ENCODE measurements around the gene MRAP2. TPM values are rescaled to one million over a fixed set of nuclear protein-coding genes. Genes with fewer than 3 reads are reported as not detected.

Gene MRAP2, protein sequence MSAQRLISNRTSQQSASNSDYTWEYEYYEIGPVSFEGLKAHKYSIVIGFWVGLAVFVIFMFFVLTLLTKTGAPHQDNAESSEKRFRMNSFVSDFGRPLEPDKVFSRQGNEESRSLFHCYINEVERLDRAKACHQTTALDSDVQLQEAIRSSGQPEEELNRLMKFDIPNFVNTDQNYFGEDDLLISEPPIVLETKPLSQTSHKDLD
- not detected for total RNA-seq
- not detected for polyA plus RNA-seq
- total RNA-seq, result 0 to 0.09 (median 0) reads per million in 6 experiments

DNA sequence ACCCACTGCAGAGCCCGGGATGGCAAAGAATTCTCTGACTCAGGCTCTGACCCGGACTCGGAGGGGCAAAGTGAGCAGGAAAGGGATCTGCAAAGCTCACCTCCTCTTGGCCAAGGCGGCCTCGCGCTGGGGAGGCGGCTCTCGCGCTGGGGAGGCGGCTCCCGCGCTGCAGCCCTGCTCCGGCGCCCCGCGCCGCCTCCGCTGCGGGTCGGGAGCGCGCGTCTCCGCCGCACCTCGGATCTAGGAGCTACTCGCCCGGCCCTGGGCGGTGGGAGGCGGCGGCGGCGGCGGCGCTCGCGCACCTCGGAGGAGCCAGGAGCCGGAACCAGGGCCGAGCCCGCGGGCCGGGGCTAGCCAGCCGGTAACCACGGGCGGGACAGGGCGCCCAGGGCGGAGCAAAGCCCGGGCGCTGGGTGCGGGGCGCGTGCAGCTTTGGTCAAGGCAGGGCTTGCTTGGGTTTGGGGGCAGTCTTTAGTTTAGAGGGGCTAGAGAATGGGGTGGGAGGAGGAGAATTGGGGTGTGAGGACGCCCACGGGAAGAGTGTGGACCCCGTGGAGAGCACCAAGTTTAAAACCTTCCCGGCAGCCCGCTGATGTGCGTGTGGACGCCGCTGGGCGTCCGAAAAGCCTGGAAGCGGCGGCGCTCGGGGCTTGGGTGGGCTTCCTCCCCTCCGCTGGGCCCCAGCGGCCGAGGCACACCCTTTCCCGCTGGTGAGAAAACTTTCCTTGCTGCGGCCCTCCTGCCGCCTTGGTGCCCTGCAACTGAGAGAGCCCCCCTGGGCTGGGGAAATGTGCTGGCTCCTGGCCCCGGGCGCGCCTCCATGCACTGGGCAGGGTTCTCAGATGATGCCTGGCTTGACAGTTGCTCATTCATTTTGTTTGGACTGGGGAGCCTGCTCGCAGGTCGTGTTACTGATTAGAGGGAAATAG lies at the start of gene MRAP2:
Gene MRAP2, plus strand, starts transcription at position 250 of the 929 bp plus-strand sequence. CDS start 21,547 bp downstream, outside the sequence.
- ATAC-seq (no peak), DNase-seq (no peak)
- Mint-ChIP-seq H3K4me1 (peaks cover 0 to 14% (median 10%) of the 10 kb centered on the region in 4 donors), H3K27ac (no peak within 1 kb of the TSS), H3K4me3 (peak within 1 kb of the TSS in 8 of 10 donors; percentile 0 to 58 (median 39)), H3K9me3 (peaks cover 0 to 14% (median 0%) of the 10 kb centered on the region in 9 donors), H3K27me3 (peaks cover 26 to 65% (median 53%) of the 10 kb centered on the region in 5 donors), H3K36me3 (no peaks in the 10 kb centered on the region)
- POLR2A ChIA-PET, result no interaction called here

DNA sequence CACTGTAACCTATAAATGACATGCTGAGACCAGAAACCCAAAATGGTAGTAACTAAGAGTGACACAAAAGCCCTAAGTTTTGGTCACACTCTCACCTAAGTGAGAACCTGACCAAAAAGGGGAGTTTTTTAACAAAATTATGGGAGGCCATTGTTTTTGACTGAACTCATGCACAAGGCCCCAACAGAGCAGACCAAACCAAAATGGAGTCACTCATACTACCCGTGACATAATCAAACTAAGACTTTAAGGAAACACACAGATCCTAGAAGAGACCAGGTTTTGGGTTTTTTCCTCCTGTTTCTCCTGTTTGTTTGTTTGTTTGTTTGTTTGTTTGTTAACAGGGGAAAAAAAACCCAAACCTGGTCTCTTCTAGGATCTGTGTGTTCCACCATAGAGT lies 49.2 kb upstream of the MRAP2 start:
- DNase-seq (no peak), ATAC-seq (no peak)
- no peak overlapping the region for H3K27ac Mint-ChIP-seq
- POLR2A ChIA-PET, result no interaction called here
- no peaks in the 10 kb centered on the region for H3K27me3 Mint-ChIP-seq
- H3K36me3 Mint-ChIP-seq, result peaks cover 0 to 9% (median 6%) of the 10 kb centered on the region in 3 donors
- peaks cover 0 to 8% (median 3%) of the 10 kb centered on the region in 9 donors for H3K9me3 Mint-ChIP-seq
- H3K4me1 Mint-ChIP-seq, result no peaks in the 10 kb centered on the region
- no peak overlapping the region for H3K4me3 Mint-ChIP-seq

DNA sequence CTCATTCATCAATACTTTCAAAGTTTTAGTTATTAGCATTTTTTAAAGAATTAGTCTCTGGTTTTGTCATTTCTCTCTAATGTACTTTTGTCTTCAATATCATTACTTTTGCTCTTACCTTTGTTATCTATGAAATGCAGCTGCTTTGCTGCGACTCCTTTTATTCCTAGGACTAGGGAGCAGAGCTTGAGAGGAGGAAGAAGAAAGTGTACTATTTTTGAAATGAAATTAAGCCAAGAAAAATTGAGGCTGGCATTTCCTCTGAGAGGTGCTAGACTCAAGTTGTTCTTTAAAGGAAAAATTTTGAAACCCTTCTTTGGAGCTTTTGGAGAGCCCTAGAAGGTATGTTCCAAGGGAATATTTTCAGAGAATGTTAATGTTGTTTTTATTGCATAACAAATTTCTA lies 48.3 kb upstream of the MRAP2 start:
- no peaks in the 10 kb centered on the region for H3K4me1 Mint-ChIP-seq
- no peak overlapping the region for H3K4me3 Mint-ChIP-seq
- H3K36me3 Mint-ChIP-seq, result peaks cover 0 to 9% (median 0%) of the 10 kb centered on the region in 3 donors
- no peak for ATAC-seq
- H3K27ac Mint-ChIP-seq, result no peak overlapping the region
- H3K9me3 Mint-ChIP-seq, result peaks cover 0 to 3% (median 0%) of the 10 kb centered on the region in 9 donors
- H3K27me3 Mint-ChIP-seq, result no peaks in the 10 kb centered on the region
- DNase-seq, result no peak
- POLR2A ChIA-PET, result no interaction called here

DNA sequence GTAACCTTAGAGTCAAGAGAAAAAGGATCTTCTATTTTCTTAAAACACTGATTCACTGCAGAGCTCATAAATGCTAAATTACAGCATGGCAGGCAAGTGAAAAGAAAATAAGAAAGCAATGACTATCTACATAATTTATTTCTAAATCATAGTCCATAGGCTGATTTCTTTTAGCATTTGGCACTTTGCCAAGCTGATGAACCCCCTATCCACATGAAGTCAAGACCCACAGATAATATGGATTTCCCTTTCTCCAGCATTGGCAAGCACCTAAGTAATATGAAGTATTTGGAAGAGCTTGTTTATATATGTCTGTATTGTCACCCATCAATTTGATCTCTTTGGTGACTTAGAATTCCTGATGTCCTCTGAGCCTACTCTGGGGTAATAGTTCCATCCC lies 47.9 kb upstream of the MRAP2 start:
- no peaks in the 10 kb centered on the region for H3K9me3 Mint-ChIP-seq
- peaks cover 0 to 9% (median 0%) of the 10 kb centered on the region in 3 donors for H3K36me3 Mint-ChIP-seq
- no peaks in the 10 kb centered on the region for H3K4me1 Mint-ChIP-seq
- H3K27ac Mint-ChIP-seq, result no peak overlapping the region
- ATAC-seq (no peak), DNase-seq (no peak)
- POLR2A ChIA-PET, result no interaction called here
- no peaks in the 10 kb centered on the region for H3K27me3 Mint-ChIP-seq
- H3K4me3 Mint-ChIP-seq, result no peak overlapping the region

DNA sequence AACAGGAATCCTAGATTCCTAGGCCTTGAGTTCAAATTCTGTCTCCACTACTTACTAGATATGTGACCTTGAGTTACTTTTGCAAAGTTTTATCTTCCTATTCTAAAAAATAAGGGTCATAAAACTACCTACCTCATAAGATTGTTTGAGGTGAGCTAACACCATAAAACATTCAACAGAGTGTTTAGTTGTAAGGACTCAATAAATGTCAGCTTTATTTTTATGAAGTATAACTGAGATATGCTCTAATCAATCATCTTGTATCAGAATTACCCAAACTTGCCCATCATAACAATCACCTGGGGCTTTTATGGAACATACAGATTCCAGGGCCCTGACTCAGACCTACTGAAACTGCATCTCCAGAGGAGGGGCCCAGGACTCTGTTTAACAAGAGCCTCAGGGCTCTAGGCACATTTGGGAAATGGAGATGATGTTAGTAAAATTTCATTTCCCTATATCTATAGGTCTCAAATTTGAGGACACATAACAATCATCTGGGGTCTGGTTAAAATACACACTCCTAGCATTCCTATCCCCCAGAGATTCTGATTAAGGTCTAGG lies 35.5 kb upstream of the MRAP2 start:
- Mint-ChIP-seq H3K4me3 (no peak overlapping the region), H3K36me3 (peaks cover 0 to 16% (median 9%) of the 10 kb centered on the region in 3 donors), H3K27me3 (peaks cover 4 to 13% (median 7%) of the 10 kb centered on the region in 5 donors), H3K9me3 (peaks cover 0 to 26% (median 16%) of the 10 kb centered on the region in 9 donors), H3K27ac (no peak overlapping the region), H3K4me1 (no peaks in the 10 kb centered on the region)
- POLR2A ChIA-PET, result no interaction called here
- DNase-seq, result no peak
- ATAC-seq, result no peak

DNA sequence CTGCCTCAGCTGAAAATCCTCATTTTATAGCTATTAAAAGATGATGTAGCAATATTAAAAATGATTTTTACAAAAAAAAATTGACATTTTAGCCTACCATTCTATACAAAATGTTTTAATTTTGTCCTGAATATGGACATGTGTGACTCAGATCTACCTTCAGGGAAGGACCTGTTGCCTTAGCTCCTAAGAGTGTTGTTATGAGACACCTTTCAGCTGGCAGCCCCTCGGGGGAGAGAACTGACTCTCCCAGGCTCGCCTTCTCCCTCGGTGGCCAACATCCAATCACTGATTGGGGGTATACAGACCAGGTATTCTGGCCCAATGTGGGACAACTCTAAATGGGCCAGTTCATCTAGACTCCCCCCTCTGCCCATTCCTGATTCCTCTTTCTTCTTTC lies 32.5 kb upstream of the MRAP2 start:
- Mint-ChIP-seq H3K4me1 (no peaks in the 10 kb centered on the region), H3K9me3 (peaks cover 0 to 13% (median 3%) of the 10 kb centered on the region in 9 donors), H3K27ac (no peak overlapping the region), H3K27me3 (peaks cover 5 to 27% (median 12%) of the 10 kb centered on the region in 5 donors), H3K36me3 (peaks cover 0 to under 1% (median 0%) of the 10 kb centered on the region in 3 donors), H3K4me3 (no peak overlapping the region)
- POLR2A ChIA-PET, result no interaction called here
- ATAC-seq, result no peak
- DNase-seq, result no peak

DNA sequence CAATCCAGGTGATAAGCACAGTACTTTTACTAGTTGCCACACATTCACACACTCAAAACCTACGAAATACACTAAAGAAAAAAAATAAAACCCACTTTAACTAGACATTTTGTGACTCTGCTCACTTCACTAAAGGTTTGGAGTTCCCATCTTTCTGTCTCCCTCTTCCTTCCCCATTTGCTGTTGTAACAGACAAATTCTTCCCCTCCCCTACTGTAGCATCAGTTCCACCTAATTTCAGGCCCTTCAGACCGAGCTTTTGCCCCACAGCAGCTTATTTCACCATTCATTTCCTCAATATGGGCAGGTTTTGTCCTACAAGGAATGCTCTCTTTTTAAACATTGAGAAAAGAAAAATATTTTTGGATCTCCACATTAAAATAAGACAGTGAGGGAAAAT lies 31.3 kb upstream of the MRAP2 start:
- no peaks in the 10 kb centered on the region for H3K36me3 Mint-ChIP-seq
- ATAC-seq (no peak), DNase-seq (no peak)
- no peak overlapping the region for H3K27ac Mint-ChIP-seq
- H3K27me3 Mint-ChIP-seq, result peaks cover 11 to 34% (median 13%) of the 10 kb centered on the region in 5 donors
- no peaks in the 10 kb centered on the region for H3K4me1 Mint-ChIP-seq
- H3K4me3 Mint-ChIP-seq, result no peak overlapping the region
- peaks cover 0 to 2% (median 0%) of the 10 kb centered on the region in 9 donors for H3K9me3 Mint-ChIP-seq
- POLR2A ChIA-PET, result no interaction called here

DNA sequence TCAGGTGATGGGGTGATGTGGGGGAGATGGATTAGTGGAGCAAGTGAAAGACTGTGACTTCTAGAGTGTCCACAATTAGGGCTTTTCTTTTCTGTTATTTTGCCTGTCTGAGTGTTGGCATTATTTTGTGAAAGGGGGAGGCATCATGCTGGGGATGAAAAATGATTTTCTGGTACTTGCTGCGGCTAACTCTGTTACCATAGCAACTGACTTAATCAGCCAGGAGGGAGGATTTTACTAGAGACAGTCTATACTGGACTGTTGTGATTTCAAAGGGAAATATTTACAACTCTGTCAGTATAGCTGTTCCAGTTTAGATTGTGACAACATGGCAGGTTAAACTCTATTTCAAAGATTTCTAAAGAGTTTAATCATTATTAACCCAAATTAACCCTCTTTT lies 30.4 kb upstream of the MRAP2 start:
- POLR2A ChIA-PET, result no interaction called here
- no peak overlapping the region for H3K27ac Mint-ChIP-seq
- ATAC-seq (no peak), DNase-seq (no peak)
- H3K9me3 Mint-ChIP-seq, result no peaks in the 10 kb centered on the region
- H3K27me3 Mint-ChIP-seq, result peaks cover 15 to 43% (median 16%) of the 10 kb centered on the region in 5 donors
- no peaks in the 10 kb centered on the region for H3K4me1 Mint-ChIP-seq
- no peaks in the 10 kb centered on the region for H3K36me3 Mint-ChIP-seq
- no peak overlapping the region for H3K4me3 Mint-ChIP-seq

DNA sequence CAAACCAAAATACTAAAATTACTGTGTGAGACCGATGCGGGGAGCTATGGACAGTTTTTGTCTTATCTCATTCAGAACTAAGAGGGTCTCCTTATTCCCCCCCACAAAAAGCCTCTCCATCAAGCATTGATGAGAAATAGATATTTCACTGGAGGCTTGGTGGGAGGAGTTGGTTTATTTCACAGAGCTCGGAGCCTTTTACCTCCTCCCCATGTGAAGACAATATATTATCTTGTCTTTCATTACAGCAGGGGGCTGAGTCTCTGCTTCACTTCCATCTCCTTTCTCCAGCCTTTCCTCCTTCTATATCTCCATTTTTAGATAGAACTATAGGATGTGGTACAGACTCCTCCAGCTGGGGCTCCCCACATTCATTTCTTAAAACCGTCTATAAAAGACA lies 29.9 kb upstream of the MRAP2 start:
- ATAC-seq (no peak), DNase-seq (no peak)
- H3K36me3 Mint-ChIP-seq, result no peaks in the 10 kb centered on the region
- H3K9me3 Mint-ChIP-seq, result no peaks in the 10 kb centered on the region
- no peaks in the 10 kb centered on the region for H3K4me1 Mint-ChIP-seq
- no peak overlapping the region for H3K4me3 Mint-ChIP-seq
- H3K27ac Mint-ChIP-seq, result no peak overlapping the region
- peaks cover 15 to 45% (median 16%) of the 10 kb centered on the region in 5 donors for H3K27me3 Mint-ChIP-seq
- POLR2A ChIA-PET, result no interaction called here

DNA sequence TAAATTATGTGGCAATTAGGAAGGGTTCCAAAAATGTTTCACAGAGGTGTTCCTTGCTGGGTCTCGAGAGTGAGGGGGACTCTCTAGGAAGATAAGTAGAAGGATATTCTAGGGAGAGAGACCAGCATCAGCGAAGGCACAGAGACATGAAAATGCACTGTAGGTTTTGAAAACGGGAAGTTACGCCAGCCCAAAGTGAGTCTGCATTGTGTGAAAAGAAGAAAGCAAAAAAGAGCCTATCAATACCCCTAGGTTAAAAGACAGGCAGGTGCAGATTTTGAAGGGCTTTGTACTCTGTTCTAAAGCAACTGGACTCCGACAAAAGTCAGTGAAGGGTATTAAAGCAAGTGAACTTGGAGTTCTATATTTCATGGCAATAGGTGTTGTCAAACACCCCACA lies 25.7 kb upstream of the MRAP2 start:
- H3K36me3 Mint-ChIP-seq, result no peaks in the 10 kb centered on the region
- POLR2A ChIA-PET, result no interaction called here
- H3K27ac Mint-ChIP-seq, result no peak overlapping the region
- ATAC-seq (no peak), DNase-seq (no peak)
- no peak overlapping the region for H3K4me3 Mint-ChIP-seq
- H3K4me1 Mint-ChIP-seq, result no peaks in the 10 kb centered on the region
- no peaks in the 10 kb centered on the region for H3K9me3 Mint-ChIP-seq
- H3K27me3 Mint-ChIP-seq, result peaks cover 13 to 56% (median 15%) of the 10 kb centered on the region in 5 donors

DNA sequence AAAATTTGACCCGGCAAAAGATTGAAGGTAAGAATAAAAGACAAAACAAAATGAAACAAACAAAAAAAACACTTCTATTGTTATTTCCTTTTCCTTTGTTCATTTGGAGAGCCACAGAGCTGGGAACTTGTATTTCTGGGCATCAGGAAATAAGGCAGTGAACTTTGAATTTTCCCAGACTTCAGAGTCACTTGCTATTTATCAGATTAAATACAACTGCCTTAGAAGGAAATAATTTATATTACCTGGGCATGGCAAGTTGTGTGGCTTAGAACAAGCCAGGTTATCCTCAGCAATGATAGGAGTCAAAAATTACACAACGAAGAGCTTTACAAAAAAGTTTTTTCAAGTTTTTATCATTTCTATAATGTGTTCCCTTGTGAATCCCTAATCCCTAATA lies 20.2 kb upstream of the MRAP2 start:
- no peak overlapping the region for H3K4me3 Mint-ChIP-seq
- no peak for ATAC-seq
- no peaks in the 10 kb centered on the region for H3K4me1 Mint-ChIP-seq
- peaks cover 5 to 22% (median 7%) of the 10 kb centered on the region in 5 donors for H3K27me3 Mint-ChIP-seq
- POLR2A ChIA-PET, result no interaction called here
- H3K36me3 Mint-ChIP-seq, result no peaks in the 10 kb centered on the region
- H3K9me3 Mint-ChIP-seq, result no peaks in the 10 kb centered on the region
- no peak for DNase-seq
- H3K27ac Mint-ChIP-seq, result no peak overlapping the region

DNA sequence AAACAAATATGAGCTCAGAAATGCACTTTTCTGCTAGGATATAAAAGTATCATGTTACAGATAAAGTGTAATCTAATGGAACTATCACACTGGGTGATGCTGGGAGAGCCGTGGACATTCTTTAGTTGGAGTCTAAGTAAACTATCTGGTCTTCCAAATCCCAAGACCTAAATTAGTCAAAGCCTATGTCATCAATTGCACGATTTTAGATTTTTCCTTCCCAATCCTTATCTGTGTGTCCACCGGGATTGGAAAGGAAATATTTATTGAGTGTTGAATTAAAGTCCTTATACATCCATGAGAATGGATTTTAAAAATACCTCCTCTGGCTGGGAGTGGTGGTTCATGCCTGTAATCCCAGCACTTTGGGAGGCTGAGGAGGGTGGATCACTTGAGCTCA lies 19.6 kb upstream of the MRAP2 start:
- Mint-ChIP-seq H3K4me1 (no peaks in the 10 kb centered on the region), H3K36me3 (no peaks in the 10 kb centered on the region), H3K4me3 (no peak overlapping the region), H3K9me3 (no peaks in the 10 kb centered on the region), H3K27ac (no peak overlapping the region), H3K27me3 (peaks cover 6 to 22% (median 7%) of the 10 kb centered on the region in 5 donors)
- DNase-seq, result no peak
- POLR2A ChIA-PET, result no interaction called here
- no peak for ATAC-seq

DNA sequence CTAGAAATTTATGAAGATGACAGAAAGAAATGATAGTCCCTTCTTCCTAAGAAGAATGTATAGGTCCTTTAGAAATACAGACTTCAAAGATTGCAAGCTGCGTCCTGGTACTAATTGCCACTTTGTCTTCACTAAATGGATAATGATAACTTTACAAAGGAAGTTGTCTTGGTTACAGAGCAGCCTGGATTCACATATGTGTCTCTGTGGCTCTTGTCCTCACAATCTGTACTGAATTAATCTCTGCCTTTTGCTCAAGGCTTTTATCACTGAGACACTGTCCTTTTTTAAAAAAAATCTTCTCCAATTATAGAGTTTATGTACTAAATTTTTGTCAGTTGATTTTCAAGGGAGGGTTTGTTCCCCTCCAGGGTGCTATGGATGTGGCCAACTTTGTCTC lies 17.5 kb upstream of the MRAP2 start:
- H3K27me3 Mint-ChIP-seq, result peaks cover 0 to 8% (median 6%) of the 10 kb centered on the region in 5 donors
- ATAC-seq (no peak), DNase-seq (no peak)
- H3K4me3 Mint-ChIP-seq, result no peak overlapping the region
- H3K27ac Mint-ChIP-seq, result no peak overlapping the region
- POLR2A ChIA-PET, result no interaction called here
- no peaks in the 10 kb centered on the region for H3K9me3 Mint-ChIP-seq
- peaks cover 0 to 2% (median 0%) of the 10 kb centered on the region in 4 donors for H3K4me1 Mint-ChIP-seq
- no peaks in the 10 kb centered on the region for H3K36me3 Mint-ChIP-seq
